22Rv1 (cell line): ENCODE results near the gene COG3.

ENCODE experiments used
- H3K27ac ChIP-seq: fragments of 450-650 bp; 2 replicates; pipeline ENCODE4 v1.5.1; 2017
- ZFX ChIP-seq: fragments of 450-650 bp; IDR thresholded peaks from 2 replicates; pipeline ENCODE4 v1.6.1; 2017; ENCODE audit warnings: antibody characterized with exemption, borderline replicate concordance
- TF ChIP-seq, protein P1 (sequence below): fragments of 450-650 bp; IDR thresholded peaks from 2 replicates; pipeline ENCODE4 v1.5.1; 2017; ENCODE audit warnings: mild to moderate bottlenecking

COG3 gene

GRCh38 chr13:45472171-45472705 is 7.5 kb downstream of the COG3 start:
- H3K27ac ChIP-seq = no peak overlapping the region
- no peak for TF ChIP-seq ZFX
- TF ChIP-seq, protein P1, sequence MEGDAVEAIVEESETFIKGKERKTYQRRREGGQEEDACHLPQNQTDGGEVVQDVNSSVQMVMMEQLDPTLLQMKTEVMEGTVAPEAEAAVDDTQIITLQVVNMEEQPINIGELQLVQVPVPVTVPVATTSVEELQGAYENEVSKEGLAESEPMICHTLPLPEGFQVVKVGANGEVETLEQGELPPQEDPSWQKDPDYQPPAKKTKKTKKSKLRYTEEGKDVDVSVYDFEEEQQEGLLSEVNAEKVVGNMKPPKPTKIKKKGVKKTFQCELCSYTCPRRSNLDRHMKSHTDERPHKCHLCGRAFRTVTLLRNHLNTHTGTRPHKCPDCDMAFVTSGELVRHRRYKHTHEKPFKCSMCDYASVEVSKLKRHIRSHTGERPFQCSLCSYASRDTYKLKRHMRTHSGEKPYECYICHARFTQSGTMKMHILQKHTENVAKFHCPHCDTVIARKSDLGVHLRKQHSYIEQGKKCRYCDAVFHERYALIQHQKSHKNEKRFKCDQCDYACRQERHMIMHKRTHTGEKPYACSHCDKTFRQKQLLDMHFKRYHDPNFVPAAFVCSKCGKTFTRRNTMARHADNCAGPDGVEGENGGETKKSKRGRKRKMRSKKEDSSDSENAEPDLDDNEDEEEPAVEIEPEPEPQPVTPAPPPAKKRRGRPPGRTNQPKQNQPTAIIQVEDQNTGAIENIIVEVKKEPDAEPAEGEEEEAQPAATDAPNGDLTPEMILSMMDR = no peak

GRCh38 chr13:45473627-45474026 is 8.9 kb downstream of the COG3 start:
- H3K27ac ChIP-seq = no peak overlapping the region
- no peak for TF ChIP-seq ZFX
- TF ChIP-seq, protein P1 = no peak

DNA sequence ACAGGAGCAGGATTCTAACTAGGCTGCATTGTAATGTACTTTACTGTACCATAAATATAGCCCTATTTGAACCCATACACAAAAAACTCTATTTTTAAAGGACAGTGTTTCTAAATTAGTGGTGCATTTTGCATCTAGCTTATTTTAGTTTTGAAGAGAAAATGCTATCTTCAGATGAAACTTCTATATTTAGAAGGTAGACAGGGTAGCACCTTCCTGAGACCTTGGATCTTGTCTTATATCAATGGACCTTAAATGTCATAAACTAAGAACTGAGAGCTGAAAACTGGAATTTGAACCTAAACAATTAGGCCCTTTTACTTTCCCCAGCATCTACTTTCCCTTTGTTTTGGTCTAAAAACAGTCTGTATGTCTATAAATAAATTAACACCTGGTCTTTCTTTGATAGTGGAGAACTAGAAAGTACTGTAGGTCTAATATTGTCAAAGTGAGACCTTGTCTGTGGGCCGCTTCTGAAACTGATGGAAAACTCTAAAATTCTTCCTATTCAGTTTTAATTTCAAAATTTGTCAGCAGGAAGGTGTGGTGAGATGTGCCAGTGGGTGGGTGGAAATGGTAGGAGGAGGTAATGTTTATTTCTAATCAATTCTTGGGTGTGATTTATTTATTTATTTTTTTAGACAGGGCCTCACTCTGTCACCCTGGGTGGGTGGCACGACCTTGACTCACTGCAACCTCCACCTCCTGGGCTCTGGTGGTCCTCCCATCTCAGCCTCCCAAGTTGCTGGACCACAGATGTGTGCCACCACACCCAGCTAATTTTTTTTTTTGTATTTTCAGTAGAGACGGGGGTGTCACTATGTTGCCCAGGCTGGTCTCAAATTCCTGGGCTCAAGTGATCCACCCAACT is 10.1 kb downstream of the COG3 start:
- H3K27ac ChIP-seq = no peak overlapping the region
- TF ChIP-seq ZFX = no peak
- TF ChIP-seq, protein P1 = no peak

- no peak overlapping the region for H3K27ac ChIP-seq
- TF ChIP-seq ZFX = no peak
- TF ChIP-seq, protein P1 = no peak
Measured at GRCh38 chr13:45479661-45480060, 14.9 kb downstream of the COG3 start.

DNA sequence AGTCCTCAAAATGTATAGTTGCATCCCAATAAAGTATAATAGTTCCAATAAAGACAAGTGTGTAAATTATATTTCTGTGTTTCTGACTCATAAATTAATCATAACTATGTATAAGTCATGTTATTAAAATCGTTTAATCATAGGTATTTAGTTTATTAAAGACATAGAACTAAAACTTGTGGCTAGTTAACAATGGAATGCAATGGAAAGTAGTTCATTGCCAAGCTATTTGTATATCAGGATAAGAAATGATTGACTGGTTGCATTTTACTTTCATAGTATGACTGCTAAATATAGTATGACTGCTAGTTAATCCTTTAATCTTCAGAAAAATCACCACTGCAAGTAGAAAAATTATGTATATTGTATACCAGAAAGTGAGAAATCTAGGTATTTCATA is 16.9 kb downstream of the COG3 start:
- no peak overlapping the region for H3K27ac ChIP-seq
- TF ChIP-seq, protein P1 = no peak

- no peak overlapping the region for H3K27ac ChIP-seq
- TF ChIP-seq, protein P1 = no peak
- TF ChIP-seq ZFX = no peak
Measured at GRCh38 chr13:45482571-45483173, 17.9 kb downstream of the COG3 start.

- H3K27ac ChIP-seq = no peak overlapping the region
- TF ChIP-seq, protein P1 = no peak
- no peak for TF ChIP-seq ZFX
Measured at GRCh38 chr13:45487604-45488003, 22.9 kb downstream of the COG3 start.
